ENCODE results near the gene PAIP2B.
A peak's percentile ranks its signal among the peaks of the same experiment; 100 is the strongest.
"Not testable (repeated sequence)": the region's sequence is repeated elsewhere in the genome, so short reads cannot be mapped to it uniquely, and the experiment has no call there.

The PAIP2B gene

GRCh38 chr2:71226965-71227560 is at the start of gene PAIP2B:
TSS of gene PAIP2B (minus strand) at chr2:71227103. CDS start at chr2:71202589, 24,514 bp downstream.
- DNase-seq (ENCODE audit: low read depth in 3 of 3) = peak; percentile 97 to 98 (median 97)

- DNase-seq (ENCODE audit: low read depth in 3 of 3) = no peak
Observed at GRCh38 chr2:71275939-71276310, 49.0 kb upstream of the PAIP2B start.

GRCh38 chr2:71269511-71270090 is 42.7 kb upstream of the PAIP2B start:
- no peak for DNase-seq (ENCODE audit: low read depth in 3 of 3)

- no peak for DNase-seq (ENCODE audit: low read depth in 3 of 3)
Observed at GRCh38 chr2:71263386-71263785, 36.5 kb upstream of the PAIP2B start.

GRCh38 chr2:71261534-71261933 is 34.6 kb upstream of the PAIP2B start:
- no peak for DNase-seq (ENCODE audit: low read depth in 3 of 3)

DNA sequence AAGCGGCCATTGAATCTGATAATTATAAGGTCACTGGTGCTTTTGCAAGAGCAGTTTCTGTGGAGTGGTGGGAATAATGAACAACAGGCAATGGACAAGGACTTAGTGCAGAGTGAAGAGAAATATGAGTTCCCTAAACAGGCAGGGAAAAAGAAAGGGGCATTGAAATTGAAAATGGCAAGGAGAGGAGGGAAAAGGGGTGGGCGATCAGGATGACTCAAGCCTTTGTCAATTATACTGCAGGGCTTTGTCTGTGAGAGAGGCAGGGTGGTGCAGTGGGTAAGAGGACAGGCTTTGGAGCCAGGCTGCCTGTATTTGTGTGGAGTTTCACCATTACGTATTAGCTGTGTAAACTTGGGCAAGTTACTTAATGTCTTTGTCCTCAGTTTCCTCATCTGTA is 29.5 kb upstream of the PAIP2B start:
- DNase-seq (ENCODE audit: low read depth in 3 of 3) = no peak

GRCh38 chr2:71254776-71255175 is 27.9 kb upstream of the PAIP2B start:
- DNase-seq (ENCODE audit: low read depth in 3 of 3) = no peak

DNA sequence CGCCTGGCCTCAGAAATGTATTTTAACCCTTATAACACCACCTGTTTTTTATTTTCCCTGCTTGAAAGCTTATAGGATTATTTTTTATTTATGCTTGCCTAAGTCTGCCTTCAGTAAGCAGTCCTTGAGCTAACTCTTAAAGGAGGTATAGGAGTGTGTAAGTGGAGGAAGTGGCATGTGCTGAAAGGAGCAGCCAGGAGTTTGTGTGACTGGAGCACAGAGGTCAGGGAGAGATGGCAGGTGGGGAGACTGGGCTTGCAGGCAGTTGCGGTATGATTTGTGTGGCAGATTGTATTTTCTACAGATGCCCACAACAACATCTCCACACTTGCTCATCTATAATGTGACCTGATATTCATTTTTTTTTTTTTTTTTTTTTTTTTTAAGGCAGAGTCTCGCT is 27.2 kb upstream of the PAIP2B start:
- no peak for DNase-seq (ENCODE audit: low read depth in 3 of 3)

DNA sequence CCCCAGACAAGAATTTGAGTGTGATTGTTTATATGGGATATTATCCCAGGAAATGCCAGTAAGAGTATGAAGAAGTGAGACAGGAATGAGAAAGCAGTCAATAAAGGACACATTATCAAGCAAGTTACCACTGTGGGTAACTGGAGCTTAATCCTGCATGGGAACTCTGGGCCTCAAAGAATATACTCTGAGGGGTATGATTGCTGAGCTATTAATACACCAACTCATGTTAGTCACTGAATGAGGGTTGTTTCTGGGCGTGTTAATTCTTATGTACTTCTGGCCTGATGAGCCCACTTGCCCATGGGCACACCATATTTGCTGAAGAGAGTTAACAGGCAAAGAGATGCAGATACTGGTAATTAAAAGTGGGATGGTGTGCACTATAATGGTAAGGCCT is 26.6 kb upstream of the PAIP2B start:
- DNase-seq (ENCODE audit: low read depth in 3 of 3) = no peak

DNA sequence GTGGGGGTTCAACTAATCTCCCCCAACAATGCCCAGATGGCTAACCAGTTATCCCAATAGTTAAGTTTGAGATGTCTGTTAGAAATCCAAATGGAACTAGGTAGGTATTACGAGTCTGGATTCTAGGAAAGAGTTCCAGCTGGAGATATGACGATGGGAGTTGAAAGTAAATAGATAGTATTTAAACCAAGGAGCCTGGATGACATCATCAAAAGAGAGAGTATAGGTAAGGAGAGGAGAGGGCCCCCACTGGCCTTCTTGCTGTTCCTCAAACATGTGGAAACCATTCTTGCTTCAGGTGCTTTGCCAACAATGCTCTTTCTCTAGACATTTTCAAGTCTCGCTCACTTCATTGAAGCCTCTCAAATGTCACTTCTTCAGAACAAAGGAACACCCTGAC is 26.0 kb upstream of the PAIP2B start:
- DNase-seq (ENCODE audit: low read depth in 3 of 3) = no peak

DNA sequence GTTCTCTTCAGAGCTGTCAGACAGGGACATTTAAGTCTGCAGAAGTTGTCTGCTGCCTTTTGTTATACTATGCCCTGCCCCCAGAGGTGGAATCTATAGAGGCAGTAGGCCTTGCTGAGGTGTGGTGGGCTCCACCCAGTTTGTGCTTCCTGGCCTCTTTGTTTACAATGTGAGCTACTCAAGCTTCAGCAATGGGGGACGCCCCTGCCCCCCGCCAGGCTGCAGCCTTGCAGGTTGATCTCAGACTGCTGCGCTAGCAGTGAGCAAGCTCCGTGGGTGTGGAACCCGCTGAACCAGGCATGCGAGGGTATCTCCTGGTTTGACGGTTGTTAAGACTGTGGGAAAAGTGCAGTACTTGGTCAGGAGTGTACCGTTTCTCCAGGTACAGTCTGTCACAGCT is 24.0 kb upstream of the PAIP2B start:
- DNase-seq (ENCODE audit: low read depth in 3 of 3) = no peak

DNA sequence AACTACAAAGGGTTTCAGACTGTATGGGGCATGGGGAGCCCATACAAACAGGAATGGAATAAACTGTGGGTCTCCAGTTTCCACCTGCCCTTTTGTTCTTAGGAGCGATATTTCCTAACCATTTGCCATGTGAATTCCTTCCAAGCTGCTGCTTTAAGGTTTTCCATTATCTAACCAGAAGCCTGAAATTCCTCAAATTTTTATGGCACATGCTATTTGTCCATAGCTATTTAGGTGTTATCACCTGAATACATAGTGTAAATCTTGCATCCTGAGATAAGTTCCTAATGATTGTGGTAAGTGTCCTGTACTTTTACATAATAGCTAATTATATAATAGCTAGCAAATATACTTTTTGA is 17.4 kb upstream of the PAIP2B start:
- DNase-seq (ENCODE audit: low read depth in 3 of 3) = no peak

- no peak for DNase-seq (ENCODE audit: low read depth in 3 of 3)
Observed at GRCh38 chr2:71243634-71244301, 16.9 kb upstream of the PAIP2B start.

GRCh38 chr2:71240794-71241193 is 13.9 kb upstream of the PAIP2B start:
- no peak for DNase-seq (ENCODE audit: low read depth in 3 of 3)

GRCh38 chr2:71238089-71238488 is 11.2 kb upstream of the PAIP2B start:
- no peak for DNase-seq (ENCODE audit: low read depth in 3 of 3)

DNA sequence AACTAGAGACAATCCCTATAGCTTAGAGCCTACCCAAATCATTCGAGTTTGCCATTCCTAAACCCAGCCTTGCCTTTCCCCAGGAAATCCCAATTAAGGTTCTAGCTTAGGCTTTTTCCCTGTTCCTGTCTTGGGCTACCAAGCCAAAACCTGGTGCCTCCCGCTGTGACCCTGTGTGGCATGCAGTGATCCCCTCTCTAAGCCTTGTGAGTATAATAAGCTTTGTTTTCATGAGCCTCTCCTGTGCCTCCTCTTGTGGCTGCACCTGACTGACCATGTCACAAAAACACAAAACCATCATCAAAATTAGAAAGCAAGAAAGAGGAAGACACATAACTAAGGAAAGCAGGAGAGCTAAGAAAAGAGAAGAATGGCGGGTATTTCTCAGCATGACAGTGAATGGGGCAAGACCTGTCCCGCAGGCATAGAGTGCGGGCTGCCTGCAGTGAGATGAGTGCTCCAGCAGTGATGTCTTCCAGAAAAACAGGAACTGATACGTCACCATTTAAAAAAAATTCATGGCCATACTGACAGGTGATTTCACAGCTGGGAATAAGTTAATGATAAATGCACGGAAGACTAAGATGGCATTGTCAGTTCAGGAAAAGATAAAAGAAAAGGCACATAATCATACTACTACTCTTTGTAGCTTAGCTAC is 9.2 kb upstream of the PAIP2B start:
- DNase-seq (ENCODE audit: low read depth in 3 of 3) = no peak

- DNase-seq (ENCODE audit: low read depth in 3 of 3) = not testable (repeated sequence)
Observed at GRCh38 chr2:71233072-71233471, 6.2 kb upstream of the PAIP2B start.

DNA sequence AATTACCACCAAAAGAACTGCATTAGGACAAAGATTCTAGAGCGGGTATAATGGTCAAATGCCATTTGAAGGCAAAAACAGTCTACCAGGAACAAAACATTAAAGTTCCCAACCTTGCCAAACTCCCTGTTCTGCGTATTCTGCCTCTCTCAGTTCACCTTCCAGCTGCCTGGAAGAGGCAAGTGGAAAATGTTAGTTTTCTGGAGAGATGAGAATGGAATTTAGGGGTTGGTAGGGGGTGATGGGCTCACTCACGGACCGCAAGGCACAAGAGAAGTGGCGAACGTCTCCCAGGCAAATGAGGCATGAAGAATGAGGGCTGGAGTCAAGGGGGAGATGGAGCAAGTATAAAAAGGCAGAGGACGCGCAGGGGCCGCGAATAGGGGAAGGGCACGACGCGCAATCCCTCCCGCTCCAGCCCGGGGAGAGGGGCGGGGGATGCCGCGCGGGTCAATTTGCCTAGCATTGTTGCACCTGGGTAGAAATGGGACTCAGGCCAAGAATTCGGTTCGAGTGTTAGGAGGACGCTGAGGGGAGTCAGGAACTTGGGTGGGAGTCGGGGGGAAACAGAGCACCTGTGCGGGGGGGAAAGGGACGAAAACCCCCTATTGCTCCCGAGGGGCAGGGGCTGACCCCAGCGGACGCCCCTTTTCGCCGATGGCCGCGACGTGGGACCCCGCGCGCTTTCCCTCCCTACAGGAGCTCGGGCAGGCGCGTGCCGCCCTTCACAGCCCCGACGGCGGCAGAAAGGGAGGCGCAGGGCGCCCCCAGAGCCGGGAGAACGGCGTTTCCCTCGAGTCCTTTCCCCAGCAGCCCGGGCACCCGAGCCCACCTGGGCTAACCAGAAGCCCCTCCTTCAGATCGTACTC is 573 bp downstream of the PAIP2B start:
- peak in 1 of 3 experiments; percentile 19 for DNase-seq (ENCODE audit: low read depth in 3 of 3)

GRCh38 chr2:71224935-71225334 is 2.0 kb downstream of the PAIP2B start:
- DNase-seq (ENCODE audit: low read depth in 3 of 3) = no peak

DNA sequence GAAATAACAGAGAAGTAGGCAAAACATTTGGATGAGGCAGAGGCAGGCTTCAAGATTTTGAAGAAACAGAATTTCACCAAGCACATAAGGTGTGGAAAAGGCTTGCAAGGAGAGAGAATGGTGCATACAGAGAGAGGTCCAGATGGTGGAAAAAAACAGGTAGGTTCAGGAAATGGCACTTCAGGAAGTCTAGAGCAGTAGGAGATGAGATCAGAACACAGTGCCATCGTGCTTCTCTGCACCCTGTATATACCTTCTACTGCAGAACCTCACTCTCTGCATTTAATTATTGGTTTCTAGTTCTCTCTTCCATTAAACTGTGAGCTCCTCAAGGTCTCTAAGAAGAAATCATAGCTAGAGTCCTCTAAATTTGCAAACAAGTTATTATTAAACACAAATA is 2.4 kb downstream of the PAIP2B start:
- no peak for DNase-seq (ENCODE audit: low read depth in 3 of 3)

GRCh38 chr2:71223767-71224333 is 3.1 kb downstream of the PAIP2B start:
- DNase-seq (ENCODE audit: low read depth in 3 of 3) = no peak

- DNase-seq (ENCODE audit: low read depth in 3 of 3) = no peak
Observed at GRCh38 chr2:71220743-71221142, 6.2 kb downstream of the PAIP2B start.

All from stimulated activated CD4-positive, alpha-beta T cell treated with anti-CD3 and anti-CD28 coated beads, TNF-alpha, amount 100 ng/mL, for 24 hours (primary cell).